ENCODE measurements around the gene NYAP2. TPM values are rescaled to one million over a fixed set of nuclear protein-coding genes. Genes with fewer than 3 reads are reported as not detected.

The NYAP2 gene
- total and polyA plus RNA-seq, 2 of the 4 experiments (the other 2 are of a cell fraction), result not detected

DNA sequence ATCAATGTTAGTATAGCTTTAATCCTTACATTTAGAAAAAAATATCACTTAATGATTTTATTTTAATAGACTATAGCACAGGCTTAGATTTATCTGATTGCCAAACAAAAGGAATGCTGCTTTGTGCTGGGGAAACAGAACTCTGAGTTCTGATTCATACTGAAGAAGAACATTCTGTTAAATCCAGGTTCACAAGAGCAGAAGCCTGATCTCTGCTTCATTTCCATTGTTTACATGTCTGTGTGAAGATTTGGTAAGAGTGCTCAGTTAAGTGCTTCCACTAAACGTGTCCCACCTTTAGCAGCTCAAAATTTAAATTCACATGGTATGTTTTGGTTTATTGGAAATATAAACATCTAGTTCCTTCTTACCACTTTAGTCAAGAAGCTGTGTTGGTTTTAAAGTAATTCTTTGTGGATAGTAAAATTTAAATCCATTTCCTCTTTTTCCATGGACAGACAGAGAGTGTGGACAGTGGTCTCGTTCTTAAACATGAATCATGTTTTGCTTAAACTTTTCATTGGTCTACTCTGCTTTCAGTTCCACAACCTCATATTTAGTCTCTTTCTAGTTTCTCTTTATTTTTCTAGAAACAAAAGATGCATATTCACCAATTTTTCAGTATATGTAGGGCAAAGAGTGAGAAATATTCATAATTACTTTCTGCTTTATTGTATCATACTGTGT, 59.1 kb downstream of the NYAP2 start:
- Histone ChIP-seq H4K20me1 (ENCODE audit: insufficient read depth, low read length) (no peaks in the 10 kb centered on the region), H2BK120ac (ENCODE audit: low read depth, low read length) (no peak overlapping the region), H3K4me1 (ENCODE audit: control insufficient read depth, insufficient read depth, low read length) (no peaks in the 10 kb centered on the region), H3K56ac (ENCODE audit: extremely low read depth, insufficient read depth, low read length) (no peak overlapping the region), H3K27ac (ENCODE audit: insufficient read depth, low read length) (no peak overlapping the region), H3K4me2 (ENCODE audit: low read depth, low read length) (no peak overlapping the region), H3K4ac (ENCODE audit: low read depth, low read length) (no peak overlapping the region), H3K14ac (replicated peaks; ENCODE audit: low read depth, low read length) (no peak overlapping the region), H3K23ac (ENCODE audit: low read depth, low read length) (no peak overlapping the region), H4K91ac (ENCODE audit: insufficient read depth, low read depth, low read length) (no peak overlapping the region), H3K36me3 (ENCODE audit: control insufficient read depth, insufficient read depth, low read length) (no peaks in the 10 kb centered on the region), H2AK5ac (ENCODE audit: low read depth, low read length) (no peak overlapping the region), H2BK15ac (ENCODE audit: low read depth, low read length) (no peak overlapping the region), H3K4me3 (ENCODE audit: insufficient read depth, low read depth, low read length) (no peak overlapping the region), H4K8ac (ENCODE audit: low read depth in 2 of 2, low read length in 2 of 2) (no peak overlapping the region), H4K5ac (ENCODE audit: low read depth, low read length) (no peak overlapping the region), H2BK20ac (ENCODE audit: low read depth, low read length) (no peak overlapping the region), H3K18ac (ENCODE audit: low read depth, low read length) (no peak overlapping the region), H3K9me3 (ENCODE audit: control insufficient read depth, insufficient read depth, low read length) (no peaks in the 10 kb centered on the region), H3K9me1 (ENCODE audit: insufficient read depth, low read length) (no peaks in the 10 kb centered on the region), H3K27me3 (ENCODE audit: control insufficient read depth, insufficient read depth, low read length) (no peaks in the 10 kb centered on the region), H2AFZ (replicated peaks; ENCODE audit: low read length, poor library complexity) (no peak overlapping the region), H3K79me1 (ENCODE audit: low read depth in 1 of 2, low read length in 2 of 2) (no peaks in the 10 kb centered on the region), H3K9ac (ENCODE audit: low read depth, low read length) (no peak overlapping the region), H2AK9ac (replicated peaks; ENCODE audit: low read depth, low read length, poor library complexity) (no peak overlapping the region), H2BK5ac (ENCODE audit: low read depth, low read length, poor library complexity, severe bottlenecking) (no peak overlapping the region)
- in situ Hi-C loops (cut with MboI; ENCODE audit: low sequenced_read_pairs) (no loop called here), intact Hi-C loops (cut with micrococcal nuclease) (no loop called here), dilution Hi-C loops (cut with HindIII; ENCODE audit: low sequenced_read_pairs, unreplicated experiment) (no loop called here)
- TF ChIP-seq, protein P1, sequence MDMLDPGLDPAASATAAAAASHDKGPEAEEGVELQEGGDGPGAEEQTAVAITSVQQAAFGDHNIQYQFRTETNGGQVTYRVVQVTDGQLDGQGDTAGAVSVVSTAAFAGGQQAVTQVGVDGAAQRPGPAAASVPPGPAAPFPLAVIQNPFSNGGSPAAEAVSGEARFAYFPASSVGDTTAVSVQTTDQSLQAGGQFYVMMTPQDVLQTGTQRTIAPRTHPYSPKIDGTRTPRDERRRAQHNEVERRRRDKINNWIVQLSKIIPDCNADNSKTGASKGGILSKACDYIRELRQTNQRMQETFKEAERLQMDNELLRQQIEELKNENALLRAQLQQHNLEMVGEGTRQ (IDR thresholded peaks at IDR 0.05; ENCODE audit: low read depth, low read length), result no peak
- TF ChIP-seq CHD1 (IDR thresholded peaks at IDR 0.05; ENCODE audit: low read depth, low read length) (no peak), BHLHE40 (IDR thresholded peaks at IDR 0.05; ENCODE audit: low read depth, low read length) (no peak), NFE2L2 (IDR thresholded peaks at IDR 0.05; ENCODE audit: low read depth, low read length) (no peak), POLR2A (IDR thresholded peaks at IDR 0.05; ENCODE audit: low read depth, low read length) (no peak)
- TF ChIP-seq, protein P2, sequence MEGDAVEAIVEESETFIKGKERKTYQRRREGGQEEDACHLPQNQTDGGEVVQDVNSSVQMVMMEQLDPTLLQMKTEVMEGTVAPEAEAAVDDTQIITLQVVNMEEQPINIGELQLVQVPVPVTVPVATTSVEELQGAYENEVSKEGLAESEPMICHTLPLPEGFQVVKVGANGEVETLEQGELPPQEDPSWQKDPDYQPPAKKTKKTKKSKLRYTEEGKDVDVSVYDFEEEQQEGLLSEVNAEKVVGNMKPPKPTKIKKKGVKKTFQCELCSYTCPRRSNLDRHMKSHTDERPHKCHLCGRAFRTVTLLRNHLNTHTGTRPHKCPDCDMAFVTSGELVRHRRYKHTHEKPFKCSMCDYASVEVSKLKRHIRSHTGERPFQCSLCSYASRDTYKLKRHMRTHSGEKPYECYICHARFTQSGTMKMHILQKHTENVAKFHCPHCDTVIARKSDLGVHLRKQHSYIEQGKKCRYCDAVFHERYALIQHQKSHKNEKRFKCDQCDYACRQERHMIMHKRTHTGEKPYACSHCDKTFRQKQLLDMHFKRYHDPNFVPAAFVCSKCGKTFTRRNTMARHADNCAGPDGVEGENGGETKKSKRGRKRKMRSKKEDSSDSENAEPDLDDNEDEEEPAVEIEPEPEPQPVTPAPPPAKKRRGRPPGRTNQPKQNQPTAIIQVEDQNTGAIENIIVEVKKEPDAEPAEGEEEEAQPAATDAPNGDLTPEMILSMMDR (conservative IDR thresholded peaks at IDR 0.05; ENCODE audit: low read depth, low read length), result no peak
- CTCF ChIA-PET, result no interaction called here
- DNase-seq (no peak), ATAC-seq (ENCODE audit: low read depth) (no peak)
- WGBS, 2 experiments (ENCODE audit: extremely low coverage in 2 of 2, insufficient read length in 1 of 2), result no CpG with 5 or more reads among the region's 2 CpGs
- no TSS peak for BruUV-seq (replicated peaks)
- POLR2A ChIA-PET (ENCODE audit: unreplicated experiment), result interaction anchor here (0.6 kb wide), 1 partner anchor 1869 kb away, joined by 16 read pairs; no protein-coding TSS in a partner anchor
